ENCODE data around the gene CAPZA1. TPM values are rescaled to one million over a fixed set of nuclear protein-coding genes. Genes with fewer than 3 reads are reported as not detected.

Gene CAPZA1
- total and polyA plus RNA-seq, 10 of the 15 experiments (the other 5 are each of a cell fraction or from before 2014, with no cell fraction given) = 187 to 886 (median 278) TPM

DNA sequence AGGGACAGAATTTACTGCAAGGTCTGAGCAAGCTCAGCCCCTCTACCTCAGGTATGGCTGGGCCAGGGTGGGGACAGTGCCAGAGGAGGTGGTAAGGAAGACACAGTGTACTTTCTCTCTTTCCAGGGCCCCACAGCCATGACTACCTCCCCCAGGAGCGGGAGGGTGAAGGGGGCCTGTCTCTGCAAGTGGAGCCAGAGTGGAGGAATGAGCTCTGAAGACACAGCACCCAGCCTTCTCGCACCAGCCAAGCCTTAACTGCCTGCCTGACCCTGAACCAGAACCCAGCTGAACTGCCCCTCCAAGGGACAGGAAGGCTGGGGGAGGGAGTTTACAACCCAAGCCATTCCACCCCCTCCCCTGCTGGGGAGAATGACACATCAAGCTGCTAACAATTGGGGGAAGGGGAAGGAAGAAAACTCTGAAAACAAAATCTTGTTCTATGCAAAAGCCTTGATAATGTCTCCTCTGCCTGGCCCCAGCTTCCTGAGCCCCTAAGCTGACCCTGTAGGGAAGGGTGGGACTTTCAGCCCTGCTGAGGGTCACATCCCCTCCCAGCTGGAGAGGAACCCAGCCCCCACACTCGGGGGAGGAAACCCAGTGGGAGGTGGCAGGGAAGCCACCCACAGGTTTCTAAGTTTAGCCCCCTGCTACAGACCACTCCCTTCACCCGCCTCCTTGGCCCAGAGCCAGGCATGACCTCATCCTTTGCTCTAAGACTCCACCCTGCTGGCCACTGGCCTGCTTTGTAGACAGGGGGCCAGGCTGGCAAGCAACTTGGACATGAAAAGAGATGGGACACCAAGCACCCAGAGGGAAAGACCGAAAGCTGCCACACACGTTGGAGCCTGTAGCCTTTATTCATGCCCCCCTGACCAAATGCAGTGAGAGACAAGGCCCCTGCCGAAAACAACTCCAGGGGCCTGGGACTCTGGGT, 80.9 kb downstream of the CAPZA1 start (continued):
- TF ChIP-seq E2F8 (IDR thresholded peaks at IDR 0.05; ENCODE audit: low read depth, partially characterized antibody) = no peak
- no peak for TF ChIP-seq IRF4 (IDR thresholded peaks at IDR 0.05; ENCODE audit: low read depth, low read length)
- no peak for TF ChIP-seq FOXK2 (IDR thresholded peaks at IDR 0.05)
- TF ChIP-seq RELA (IDR thresholded peaks at IDR 0.05; ENCODE audit: borderline replicate concordance, partially characterized antibody) = no peak
- 0 out of 2 replicates have a peak, but pooled peaks have one; percentile 19 for TF ChIP-seq TCF12 (IDR thresholded peaks at IDR 0.05; ENCODE audit: low read depth, low read length)
- TF ChIP-seq E4F1 (IDR thresholded peaks at IDR 0.05; ENCODE audit: borderline replicate concordance, partially characterized antibody) = no peak
- TF ChIP-seq, protein P1, sequence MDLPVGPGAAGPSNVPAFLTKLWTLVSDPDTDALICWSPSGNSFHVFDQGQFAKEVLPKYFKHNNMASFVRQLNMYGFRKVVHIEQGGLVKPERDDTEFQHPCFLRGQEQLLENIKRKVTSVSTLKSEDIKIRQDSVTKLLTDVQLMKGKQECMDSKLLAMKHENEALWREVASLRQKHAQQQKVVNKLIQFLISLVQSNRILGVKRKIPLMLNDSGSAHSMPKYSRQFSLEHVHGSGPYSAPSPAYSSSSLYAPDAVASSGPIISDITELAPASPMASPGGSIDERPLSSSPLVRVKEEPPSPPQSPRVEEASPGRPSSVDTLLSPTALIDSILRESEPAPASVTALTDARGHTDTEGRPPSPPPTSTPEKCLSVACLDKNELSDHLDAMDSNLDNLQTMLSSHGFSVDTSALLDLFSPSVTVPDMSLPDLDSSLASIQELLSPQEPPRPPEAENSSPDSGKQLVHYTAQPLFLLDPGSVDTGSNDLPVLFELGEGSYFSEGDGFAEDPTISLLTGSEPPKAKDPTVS (IDR thresholded peaks at IDR 0.05; ENCODE audit: low read depth, low read length) = no peak
- TF ChIP-seq ZNF622 (IDR thresholded peaks at IDR 0.05) = no peak
- no peak for TF ChIP-seq KLF5 (IDR thresholded peaks at IDR 0.05; ENCODE audit: partially characterized antibody)
- no peak for TF ChIP-seq CHD1 (IDR thresholded peaks at IDR 0.05; ENCODE audit: low read depth, low read length)
- TF ChIP-seq NRF1 (conservative IDR thresholded peaks at IDR 0.05; ENCODE audit: low read depth, low read length) = no peak
- no peak for TF ChIP-seq HDAC6 (IDR thresholded peaks at IDR 0.05; ENCODE audit: unreplicated experiment)
- no peak for TF ChIP-seq E2F4 (IDR thresholded peaks at IDR 0.05; ENCODE audit: low read depth, low read length)
- peak; percentile 56; the same call in 1 of the 2 replicates for TF ChIP-seq IKZF1 (conservative IDR thresholded peaks at IDR 0.05)
- TF ChIP-seq NR2F1 (conservative IDR thresholded peaks at IDR 0.05) = peak; percentile 42
- TF ChIP-seq JUND (IDR thresholded peaks at IDR 0.05; ENCODE audit: low read depth, low read length) = peak; percentile 24; the same call in 1 of the 2 replicates
- TF ChIP-seq SP1 (IDR thresholded peaks at IDR 0.05; ENCODE audit: low read depth, low read length) = no peak
- TF ChIP-seq POLR2AphosphoS2 (IDR thresholded peaks at IDR 0.05; ENCODE audit: low read depth, low read length) = no peak; the same call in 1 of the 2 replicates
- peak; percentile 72 for TF ChIP-seq DPF2 (IDR thresholded peaks at IDR 0.05)
- TF ChIP-seq ZZZ3 (IDR thresholded peaks at IDR 0.05; ENCODE audit: control insufficient read depth, insufficient read length, low read depth) = no peak
- TF ChIP-seq MEF2A (IDR thresholded peaks at IDR 0.05; ENCODE audit: insufficient read depth, low read depth, low read length) = peak; percentile 86
- no peak for TF ChIP-seq CBFB (IDR thresholded peaks at IDR 0.05; ENCODE audit: low read depth)
